H4 (cell line): Measurements from ENCODE around the gene TRMT10C. TPM values are rescaled to one million over a fixed set of nuclear protein-coding genes. Genes with fewer than 3 reads are reported as not detected.

ENCODE experiments used
- total RNA-seq: library from RNA; depleted of rRNA; stranded (reverse); fragments of >200 nt; shearing (Covaris generic); gene quantifications from 2 replicates; pipeline ENCODE4 v1.2.3, GENCODE V29; 2014; rRNA removed

Gene TRMT10C
- total RNA-seq, 1 experiment from 2014 or later, result 49.4 TPM

Other genes with a start within 250 kb of the TRMT10C start
- 0.06 and 0.08 TPM in 2 replicates for gene IMPG2, start 241.3 kb upstream of the TRMT10C start, total RNA-seq
- 3.2 and 5.0 TPM in 2 replicates for gene SENP7, start 48.7 kb upstream of the TRMT10C start, total RNA-seq
- 54.0 and 72.4 TPM in 2 replicates for gene PCNP, start 12.3 kb downstream of the TRMT10C start, total RNA-seq
- 11.7 and 15.8 TPM in 2 replicates for gene ZBTB11, start 115.3 kb downstream of the TRMT10C start, total RNA-seq
- 1,482 and 1,554 TPM in 2 replicates for gene RPL24, start 124.8 kb downstream of the TRMT10C start, total RNA-seq
- gene CEP97, start 162.7 kb downstream of the TRMT10C start, total RNA-seq, result 10.3 and 12.3 TPM in 2 replicates
- 14.9 and 21.0 TPM in 2 replicates for gene NXPE3, start 217.3 kb downstream of the TRMT10C start, total RNA-seq